ENCODE data around the gene ING2.
"Not testable (repeated sequence)": the region's sequence is repeated elsewhere in the genome, so short reads cannot be mapped to it uniquely, and the experiment has no call there.

ING2 gene

GRCh38 chr4:183544109-183544508, 39.3 kb downstream of the ING2 start:
- in situ Hi-C loops (cut with MboI; ENCODE audit: low sequenced_read_pairs) = no loop called here

- in situ Hi-C loops (cut with MboI; ENCODE audit: low sequenced_read_pairs) = no loop called here
These were observed 41.5 kb downstream of the ING2 start for GRCh38 chr4:183546376-183546775.

DNA sequence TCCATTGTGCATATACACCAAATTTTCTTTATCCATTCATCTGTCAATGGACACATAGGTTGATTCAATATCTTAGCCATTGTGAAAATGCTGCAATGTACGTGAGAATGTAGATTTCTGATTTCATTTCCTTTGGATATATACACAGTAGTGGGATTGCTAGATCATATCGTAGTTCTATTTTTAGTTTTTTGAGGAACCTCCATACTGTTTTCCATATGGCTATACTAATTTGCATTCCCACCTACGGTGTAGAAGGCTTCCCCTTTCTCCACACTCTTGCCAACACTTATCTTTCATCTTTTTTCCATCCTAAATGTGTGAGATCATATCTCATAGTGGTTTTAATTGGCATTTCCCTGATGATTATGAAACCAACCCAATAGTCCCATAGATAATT, 43.4 kb downstream of the ING2 start:
- in situ Hi-C loops (cut with MboI; ENCODE audit: low sequenced_read_pairs) = no loop called here

DNA sequence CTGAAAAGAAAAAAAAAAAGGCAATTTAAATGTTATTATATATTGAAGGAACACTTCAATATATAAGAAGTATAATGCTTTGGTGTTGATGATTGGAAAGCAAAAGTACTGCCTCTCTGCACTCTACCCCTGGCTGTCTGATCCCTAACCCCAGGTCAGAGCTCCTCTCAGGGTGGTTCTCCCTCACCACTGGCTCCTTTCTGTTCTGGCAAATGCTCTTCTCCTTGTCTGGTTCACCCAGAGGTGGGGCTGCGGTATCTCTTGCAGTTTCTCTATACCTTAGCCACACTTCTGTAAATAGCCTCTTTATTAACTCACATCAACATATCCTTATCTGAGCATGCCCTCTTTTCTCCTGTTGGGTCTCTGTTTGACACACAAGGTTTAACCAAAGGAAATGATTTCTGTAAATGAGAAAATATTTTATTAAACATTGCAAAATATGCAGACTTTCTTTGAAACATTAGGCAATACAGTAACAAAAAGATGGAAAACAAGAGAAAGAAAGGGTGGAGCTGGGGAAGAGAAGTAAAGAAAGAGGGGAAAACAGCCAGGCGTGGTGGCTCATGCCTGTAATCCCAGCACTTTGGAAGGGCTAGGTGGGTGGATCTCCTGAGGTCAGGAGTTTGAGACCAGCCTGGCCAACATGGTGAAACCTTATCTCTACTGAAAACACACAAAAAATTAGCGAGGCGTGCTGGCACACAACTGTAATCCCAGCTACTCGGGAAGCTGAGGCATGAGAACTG, 45.7 kb downstream of the ING2 start:
- in situ Hi-C loops (cut with MboI; ENCODE audit: low sequenced_read_pairs) = no loop called here

DNA sequence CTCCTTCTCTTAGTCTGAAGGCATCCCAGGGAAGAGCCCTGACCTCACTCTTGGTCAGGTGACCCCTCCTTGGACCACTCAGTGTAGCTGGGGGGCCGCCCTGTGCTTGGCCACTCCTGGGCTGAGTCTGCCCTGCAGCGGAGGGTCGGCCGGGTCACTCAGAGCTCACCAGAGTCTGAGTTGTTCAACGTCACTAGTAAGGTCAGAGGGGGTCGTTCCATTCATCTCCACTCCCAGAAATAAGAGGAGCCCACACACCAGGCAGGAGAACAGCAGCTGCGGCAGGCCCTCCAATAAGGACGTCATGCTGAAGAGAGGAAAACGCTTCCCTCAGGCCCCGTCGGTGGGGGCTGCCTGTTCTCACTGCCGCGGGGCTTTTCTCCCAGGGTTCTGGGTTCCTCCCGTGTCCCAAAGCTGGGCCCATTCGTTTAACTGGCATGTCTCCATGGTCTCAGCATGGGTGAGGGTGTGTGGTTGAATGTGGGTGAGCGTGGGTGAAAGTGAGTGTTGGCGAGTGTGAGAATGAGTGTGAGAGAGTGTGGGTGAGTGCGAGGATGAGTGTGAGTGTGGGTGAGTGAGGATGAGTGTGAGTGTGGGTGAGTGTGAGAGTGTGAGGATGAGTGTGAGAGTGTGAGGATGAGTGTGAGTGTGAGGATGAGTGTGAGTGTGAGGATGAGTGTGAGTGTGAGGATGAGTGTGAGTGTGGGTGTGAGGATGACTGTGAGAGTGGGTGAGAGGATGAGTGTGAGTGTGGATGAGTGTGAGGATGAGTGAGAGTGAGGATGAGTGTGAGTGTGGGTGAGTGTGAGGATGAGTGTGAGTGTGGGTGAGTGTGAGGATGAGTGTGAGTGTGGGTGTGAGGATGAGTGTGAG, 47.7 kb downstream of the ING2 start:
- in situ Hi-C loops (cut with MboI; ENCODE audit: low sequenced_read_pairs) = no loop called here

DNA sequence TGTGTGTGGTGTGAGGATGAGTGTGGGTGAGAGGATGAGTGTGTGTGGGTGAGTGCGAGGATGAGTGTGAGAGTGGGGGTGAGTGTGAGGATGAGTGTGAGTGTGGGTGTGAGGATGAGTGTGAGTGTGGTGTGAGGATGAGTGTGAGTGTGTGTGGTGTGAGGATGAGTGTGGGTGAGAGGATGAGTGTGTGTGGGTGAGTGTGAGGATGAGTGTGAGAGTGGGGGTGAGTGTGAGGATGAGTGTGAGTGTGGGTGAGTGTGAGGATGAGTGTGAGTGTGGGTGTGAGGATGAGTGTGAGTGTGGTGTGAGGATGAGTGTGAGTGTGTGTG, 48.3 kb downstream of the ING2 start:
- in situ Hi-C loops (cut with MboI; ENCODE audit: low sequenced_read_pairs) = not testable (repeated sequence)

DNA sequence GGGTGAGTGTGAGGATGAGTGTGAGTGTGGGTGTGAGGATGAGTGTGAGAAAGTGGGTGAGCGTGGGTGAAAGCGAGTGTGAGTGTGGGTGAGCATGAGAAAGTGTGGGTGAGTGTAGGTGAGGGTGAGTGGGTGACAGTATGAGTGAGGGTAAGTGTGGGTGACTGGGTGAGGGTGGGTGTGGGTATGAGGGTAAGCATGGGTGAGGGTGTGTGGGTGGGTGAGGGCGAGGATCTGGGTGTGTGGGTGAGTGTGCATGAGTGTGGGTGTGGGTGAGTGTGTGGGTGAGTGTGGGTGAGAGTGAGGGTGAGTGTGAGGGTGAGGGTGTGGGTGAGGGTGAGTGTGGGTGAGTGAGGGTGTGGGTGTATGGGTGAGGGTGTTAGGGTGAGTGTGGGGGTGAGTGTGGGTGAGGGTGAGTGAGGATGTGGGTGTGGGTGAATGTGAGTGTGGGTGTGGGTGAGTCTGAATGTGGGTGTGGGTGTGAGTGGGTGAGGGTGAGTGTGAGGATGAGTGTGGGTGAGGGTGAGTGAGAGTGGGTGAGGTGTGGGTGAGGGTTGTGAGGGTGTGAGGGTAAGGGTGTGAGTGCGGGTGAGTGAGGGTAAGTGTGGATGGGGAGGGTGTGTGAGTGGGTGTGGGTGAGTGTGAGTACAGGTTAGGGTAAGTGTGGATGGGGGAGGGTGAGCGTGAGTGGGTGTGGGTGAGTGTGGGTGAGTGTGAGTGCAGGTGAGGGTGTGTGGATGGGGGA, 48.9 kb downstream of the ING2 start:
- in situ Hi-C loops (cut with MboI; ENCODE audit: low sequenced_read_pairs) = no loop called here

GRCh38 chr4:183554346-183554686, 49.5 kb downstream of the ING2 start:
- in situ Hi-C loops (cut with MboI; ENCODE audit: low sequenced_read_pairs) = no loop called here

GRCh38 chr4:183554878-183555585, 50.2 kb downstream of the ING2 start:
- in situ Hi-C loops (cut with MboI; ENCODE audit: low sequenced_read_pairs) = no loop called here

- in situ Hi-C loops (cut with MboI; ENCODE audit: low sequenced_read_pairs) = no loop called here
These were observed 52.1 kb downstream of the ING2 start for GRCh38 chr4:183556947-183557346.

GRCh38 chr4:183557611-183558010, 52.8 kb downstream of the ING2 start:
- in situ Hi-C loops (cut with MboI; ENCODE audit: low sequenced_read_pairs) = no loop called here

DNA sequence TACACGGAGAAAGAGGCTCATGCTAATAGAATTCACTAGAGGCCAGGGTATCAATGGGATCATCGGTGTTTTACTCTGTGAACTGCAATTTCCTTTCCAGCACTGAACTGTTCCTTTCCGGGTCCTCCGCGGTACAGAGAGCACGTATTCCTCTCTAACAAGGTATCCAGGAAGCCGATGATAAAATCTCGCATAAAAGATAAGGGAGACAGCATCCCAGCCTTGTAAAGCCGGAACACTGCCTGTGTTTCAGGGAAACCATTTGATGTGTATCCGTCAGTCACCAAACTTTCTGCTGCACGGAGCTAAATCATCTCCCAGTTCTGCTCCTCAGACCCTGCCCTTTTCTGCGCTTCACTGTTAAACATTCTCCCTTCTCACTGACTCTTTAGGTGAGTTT, 54.0 kb downstream of the ING2 start:
- in situ Hi-C loops (cut with MboI; ENCODE audit: low sequenced_read_pairs) = no loop called here

GRCh38 chr4:183561905-183562304, 57.0 kb downstream of the ING2 start:
- in situ Hi-C loops (cut with MboI; ENCODE audit: low sequenced_read_pairs) = no loop called here

Measured in HL-60/S4 treated with retinoic acid at 250 ng/mL for 4 days and 3 days (cell line).